NCI-H2196 (cell line): ENCODE data around the gene TRIL.

Experiments
- DNase-seq: peaks from one replicate; lab custom pipeline; 2025; ENCODE audit not compliant: unreplicated experiment; lab: John Stamatoyannopoulos, UW

The TRIL gene

GRCh38 chr7:28958235-28958979, at the start of gene TRIL:
TRIL (minus strand) TSS chr7:28958330; CDS start chr7:28958046, 284 bp downstream.
- peak; percentile 44 for DNase-seq

- no peak for DNase-seq
Measured at GRCh38 chr7:29007127-29007526, 49.0 kb upstream of the TRIL start.

GRCh38 chr7:29005829-29006228, 47.7 kb upstream of the TRIL start:
- no peak for DNase-seq

GRCh38 chr7:29005406-29005805, 47.3 kb upstream of the TRIL start:
- DNase-seq, result no peak

- DNase-seq, result no peak
Measured at GRCh38 chr7:29003703-29004102, 45.6 kb upstream of the TRIL start.

GRCh38 chr7:29000717-29001076, 42.6 kb upstream of the TRIL start:
- no peak for DNase-seq

GRCh38 chr7:28999895-29000716, 42.0 kb upstream of the TRIL start:
- DNase-seq, result no peak

GRCh38 chr7:28999427-28999826, 41.3 kb upstream of the TRIL start:
- no peak for DNase-seq

- no peak for DNase-seq
Measured at GRCh38 chr7:28998105-28998504, 40.0 kb upstream of the TRIL start.

- no peak for DNase-seq
Measured at GRCh38 chr7:28996836-28997235, 38.7 kb upstream of the TRIL start.

- no peak for DNase-seq
Measured at GRCh38 chr7:28993371-28993770, 35.2 kb upstream of the TRIL start.

- DNase-seq, result no peak
Measured at GRCh38 chr7:28992798-28993197, 34.7 kb upstream of the TRIL start.

- DNase-seq, result no peak
Measured at GRCh38 chr7:28990200-28990960, 32.2 kb upstream of the TRIL start.

GRCh38 chr7:28989211-28989980, 31.3 kb upstream of the TRIL start:
- no peak for DNase-seq

GRCh38 chr7:28988810-28989209, 30.7 kb upstream of the TRIL start:
- no peak for DNase-seq

- DNase-seq, result no peak
Measured at GRCh38 chr7:28988091-28988490, 30.0 kb upstream of the TRIL start.

- no peak for DNase-seq
Measured at GRCh38 chr7:28986765-28987110, 28.6 kb upstream of the TRIL start.

- DNase-seq, result no peak
Measured at GRCh38 chr7:28986028-28986764, 28.1 kb upstream of the TRIL start.

- no peak for DNase-seq
Measured at GRCh38 chr7:28984631-28985030, 26.5 kb upstream of the TRIL start.

GRCh38 chr7:28984217-28984616, 26.1 kb upstream of the TRIL start:
- no peak for DNase-seq
